A549 treated with RU486 at 1 μM for 4 hours (cell line): ENCODE data around the gene HLA-G. TPM values are rescaled to one million over a fixed set of nuclear protein-coding genes. Genes with fewer than 3 reads are reported as not detected.

Source experiments
- total RNA-seq: library from RNA; stranded (reverse); fragments of 200-300 nt; extraction: Qiagen RNA extraction; gene quantifications from 5 replicates; pipeline ENCODE4 v1.2.3, GENCODE V29; 2022; ENCODE audit warnings: low read depth

HLA-G gene
- 0.13 TPM in 1 of 5 replicates, not detected in the others for total RNA-seq

DNA sequence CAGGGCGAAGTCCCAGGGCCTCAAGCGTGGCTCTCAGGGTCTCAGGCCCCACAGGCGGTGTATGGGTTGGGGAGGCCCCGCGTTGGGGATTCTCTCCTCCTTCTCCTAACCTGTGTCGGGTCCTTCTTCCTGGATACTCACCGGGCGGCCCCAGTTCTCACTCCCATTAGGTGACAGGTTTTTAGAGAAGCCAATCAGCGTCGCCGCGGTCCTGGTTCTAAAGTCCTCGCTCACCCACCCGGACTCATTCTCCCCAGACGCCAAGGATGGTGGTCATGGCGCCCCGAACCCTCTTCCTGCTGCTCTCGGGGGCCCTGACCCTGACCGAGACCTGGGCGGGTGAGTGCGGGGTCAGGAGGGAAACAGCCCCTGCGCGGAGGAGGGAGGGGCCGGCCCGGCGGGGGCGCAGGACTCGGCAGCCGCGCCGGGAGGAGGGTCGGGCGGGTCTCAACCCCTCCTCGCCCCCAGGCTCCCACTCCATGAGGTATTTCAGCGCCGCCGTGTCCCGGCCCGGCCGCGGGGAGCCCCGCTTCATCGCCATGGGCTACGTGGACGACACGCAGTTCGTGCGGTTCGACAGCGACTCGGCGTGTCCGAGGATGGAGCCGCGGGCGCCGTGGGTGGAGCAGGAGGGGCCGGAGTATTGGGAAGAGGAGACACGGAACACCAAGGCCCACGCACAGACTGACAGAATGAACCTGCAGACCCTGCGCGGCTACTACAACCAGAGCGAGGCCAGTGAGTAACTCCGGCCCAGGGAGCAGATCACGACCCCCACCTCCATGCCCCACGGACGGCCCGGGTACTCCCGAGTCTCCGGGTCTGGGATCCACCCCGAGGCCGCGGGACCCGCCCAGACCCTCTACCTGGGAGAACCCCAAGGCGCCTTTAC lies at the start of gene HLA-G:
Gene HLA-G (plus strand): TSS at position 247 of the 892 bp plus-strand sequence. CDS start 20 bp downstream, at position 267.

Other genes starting within 250 kb of the HLA-G start
- not detected in 5 replicates for gene OR2H2, start 242.7 kb upstream of the HLA-G start, total RNA-seq
- 2.8 to 6.4 TPM (median 4.7 TPM) in 5 replicates for gene GABBR1, start 194.6 kb upstream of the HLA-G start, total RNA-seq
- gene MOG, start 170.7 kb upstream of the HLA-G start, total RNA-seq = not detected in 5 replicates
- gene ZFP57, start 146.7 kb upstream of the HLA-G start, total RNA-seq = not detected in 5 replicates
- 3.5 to 5.1 TPM (median 4.4 TPM) in 5 replicates for gene HLA-F, start 104.4 kb upstream of the HLA-G start, total RNA-seq
- gene HLA-A, start 114.7 kb downstream of the HLA-G start, total RNA-seq = 113 to 153 TPM (median 141 TPM) in 5 replicates
- 26.6 to 38.4 TPM (median 34.8 TPM) in 5 replicates for gene POLR1H, start 233.4 kb downstream of the HLA-G start, total RNA-seq
- gene PPP1R11, start 239.4 kb downstream of the HLA-G start, total RNA-seq = 41.2 to 47.5 TPM (median 42.1 TPM) in 5 replicates
- 0.03 to 0.06 TPM in 2 of 5 replicates, not detected in the others for gene RNF39, start 247.9 kb downstream of the HLA-G start, total RNA-seq